CD4-positive, alpha-beta T cell treated with Interleukin-2 at 100 ng/mL for 4 hours (primary cell): ENCODE results near the gene DNAH17.

Source experiments
- DNase-seq: peaks from one replicate; pipeline ENCODE4 v3.0.0-alpha.2; 2020; ENCODE audit warnings: low spot score

DNAH17 gene

GRCh38 chr17:78602246-78602645 lies 25.1 kb upstream of the DNAH17 start:
- no peak for DNase-seq

GRCh38 chr17:78601577-78602190 lies 24.5 kb upstream of the DNAH17 start:
- DNase-seq: no peak

- no peak for DNase-seq
Observed at GRCh38 chr17:78600181-78600721, 23.1 kb upstream of the DNAH17 start.

- DNase-seq: no peak
Observed at GRCh38 chr17:78599419-78599818, 22.2 kb upstream of the DNAH17 start.

GRCh38 chr17:78598013-78598471 lies 20.8 kb upstream of the DNAH17 start:
- DNase-seq: no peak

- no peak for DNase-seq
Observed at GRCh38 chr17:78596871-78597764, 19.9 kb upstream of the DNAH17 start.

- no peak for DNase-seq
Observed at GRCh38 chr17:78595135-78595810, 18.1 kb upstream of the DNAH17 start.

- DNase-seq: no peak
Observed at GRCh38 chr17:78592991-78593329, 15.8 kb upstream of the DNAH17 start.

GRCh38 chr17:78591263-78591671 lies 14.1 kb upstream of the DNAH17 start:
- no peak for DNase-seq

GRCh38 chr17:78589885-78590284 lies 12.7 kb upstream of the DNAH17 start:
- no peak for DNase-seq

- DNase-seq: no peak
Observed at GRCh38 chr17:78589031-78589675, 12.0 kb upstream of the DNAH17 start.

GRCh38 chr17:78588258-78589030 lies 11.2 kb upstream of the DNAH17 start:
- DNase-seq: no peak

- no peak for DNase-seq
Observed at GRCh38 chr17:78585006-78585630, 7.9 kb upstream of the DNAH17 start.

- no peak for DNase-seq
Observed at GRCh38 chr17:78583091-78583490, 5.9 kb upstream of the DNAH17 start.

GRCh38 chr17:78581304-78581703 lies 4.1 kb upstream of the DNAH17 start:
- DNase-seq: no peak

GRCh38 chr17:78580277-78580804 lies 3.1 kb upstream of the DNAH17 start:
- no peak for DNase-seq

GRCh38 chr17:78576389-78577112 lies 645 bp downstream of the DNAH17 start:
- no peak for DNase-seq

- DNase-seq: no peak
Observed at GRCh38 chr17:78575899-78576298, 1.3 kb downstream of the DNAH17 start.

- no peak for DNase-seq
Observed at GRCh38 chr17:78575340-78575739, 1.9 kb downstream of the DNAH17 start.

GRCh38 chr17:78573955-78574354 lies 3.2 kb downstream of the DNAH17 start:
- DNase-seq: no peak
